Fibroblast of the aortic adventitia (primary cell): ENCODE data around the gene PTGER2. TPM values are rescaled to one million over a fixed set of nuclear protein-coding genes. Genes with fewer than 3 reads are reported as not detected.

ENCODE experiments used
- DNase-seq: peaks from one replicate; pipeline ENCODE4 v3.0.0-alpha.2; 2010; ENCODE audit warnings: low read depth
- H3K4me3 ChIP-seq: 2 replicates; pipeline ENCODE4 v1.5.1; 2011; ENCODE audit warnings: low read depth, mild to moderate bottlenecking, control low read depth, low read length, moderate library complexity
- CTCF ChIP-seq: IDR thresholded peaks from 2 replicates; pipeline ENCODE4 v1.5.1; 2011; ENCODE audit warnings: mild to moderate bottlenecking, low read length, control low read depth, inconsistent platforms; ENCODE audit not compliant: insufficient read depth
- total RNA-seq: library from RNA; depleted of rRNA; stranded (reverse); fragments of >200 nt; gene quantifications from 2 replicates; pipeline ENCODE4 v1.2.3, GENCODE V29; 2012; ENCODE audit warnings: low replicate concordance

Gene PTGER2
- total RNA-seq, 1 donor = 50.1 TPM

GRCh38 chr14:52283099-52283498 lies 31.0 kb upstream of the PTGER2 start:
- TF ChIP-seq CTCF = no peak
- H3K4me3 ChIP-seq = no peak overlapping the region
- DNase-seq = no peak

GRCh38 chr14:52286661-52287649 lies 27.2 kb upstream of the PTGER2 start:
- TF ChIP-seq CTCF = no peak
- no peak overlapping the region for H3K4me3 ChIP-seq
- DNase-seq = peak; percentile 53

GRCh38 chr14:52296378-52296777 lies 17.7 kb upstream of the PTGER2 start:
- DNase-seq = no peak
- no peak for TF ChIP-seq CTCF
- no peak overlapping the region for H3K4me3 ChIP-seq

GRCh38 chr14:52298795-52299194 lies 15.3 kb upstream of the PTGER2 start:
- no peak for TF ChIP-seq CTCF
- DNase-seq = no peak
- no peak overlapping the region for H3K4me3 ChIP-seq

GRCh38 chr14:52299692-52300278 lies 14.3 kb upstream of the PTGER2 start:
- no peak overlapping the region for H3K4me3 ChIP-seq
- peak; percentile 84 for DNase-seq
- TF ChIP-seq CTCF = peak; percentile 61

GRCh38 chr14:52303236-52303635 lies 10.9 kb upstream of the PTGER2 start:
- no peak for TF ChIP-seq CTCF
- no peak overlapping the region for H3K4me3 ChIP-seq
- DNase-seq = no peak
